GM20000 (cell line): Measurements from ENCODE around the gene SERPINF2.
"Not testable (repeated sequence)": the region's sequence is repeated elsewhere in the genome, so short reads cannot be mapped to it uniquely, and the experiment has no call there.

Experiments used
- DNase-seq: peaks from one replicate; pipeline ENCODE4 v3.0.0; 2012; ENCODE audit warnings: low spot score
- CTCF ChIP-seq: IDR thresholded peaks from 2 replicates; pipeline ENCODE4 v1.5.1; 2012; ENCODE audit warnings: mild to moderate bottlenecking, control low read depth; ENCODE audit errors: extremely low read depth, missing control alignments

Gene SERPINF2

GRCh38 chr17:1742371-1743087 is at the start of gene SERPINF2:
SERPINF2 (plus strand) TSS chr17:1742871; CDS start chr17:1744996, 2,125 bp downstream.
- no peak for TF ChIP-seq CTCF
- DNase-seq, result no peak

GRCh38 chr17:1693339-1693738 is 49.3 kb upstream of the SERPINF2 start:
- no peak for TF ChIP-seq CTCF
- DNase-seq, result no peak

- peak; percentile 66 for DNase-seq
- no peak for TF ChIP-seq CTCF
Observed at GRCh38 chr17:1695365-1695764, 47.3 kb upstream of the SERPINF2 start.

- no peak for DNase-seq
- no peak for TF ChIP-seq CTCF
Observed at GRCh38 chr17:1697681-1698080, 45.0 kb upstream of the SERPINF2 start.

GRCh38 chr17:1699891-1700290 is 42.8 kb upstream of the SERPINF2 start:
- DNase-seq, result not testable (repeated sequence)

GRCh38 chr17:1703063-1703462 is 39.6 kb upstream of the SERPINF2 start:
- no peak for DNase-seq

GRCh38 chr17:1705004-1705403 is 37.7 kb upstream of the SERPINF2 start:
- no peak for DNase-seq
- TF ChIP-seq CTCF, result no peak

More at GRCh38 chr17:1703063-1703462, 39.6 kb upstream of the SERPINF2 start:
- TF ChIP-seq CTCF, result no peak

- DNase-seq, result no peak
- no peak for TF ChIP-seq CTCF
Observed at GRCh38 chr17:1707107-1707506, 35.6 kb upstream of the SERPINF2 start.

- DNase-seq, result not testable (repeated sequence)
Observed at GRCh38 chr17:1708791-1709346, 33.8 kb upstream of the SERPINF2 start.
